Gastrocnemius medialis (tissue), 4 donors: ENCODE data around the gene BBOX1. TPM values are rescaled to one million over a fixed set of nuclear protein-coding genes. Genes with fewer than 3 reads are reported as not detected.

ENCODE experiments used
- ATAC-seq, 2 donors: fragments of 150-250 bp; one replicate each; pipeline ENCODE4 v1.9.1; 2016
- DNase-seq, 2 donors: peaks; one replicate each; pipeline ENCODE4 v3.0.0-alpha.2; 2019
- H3K27ac ChIP-seq, 4 donors: fragments of 200-600 bp; sonication (generic); 1 replicate in 1 of 4; 2 replicates in 3 of 4; pipeline ENCODE4 v1.5.1; 2016 to 2018; ENCODE audit warnings: mild to moderate bottlenecking in 2 of 4, moderate library complexity in 1 of 4
- H3K27me3 ChIP-seq, 3 donors: fragments of 200-600 bp; sonication (generic) in 2 of 3; 1 replicate in 1 of 3; 2 replicates in 2 of 3; pipeline versions ENCODE4 v1.5.1 to v1.6.0; 2016 to 2019; ENCODE audit warnings: mild to moderate bottlenecking in 1 of 3, moderate library complexity in 1 of 3
- H3K36me3 ChIP-seq, 2 donors: fragments of 200-600 bp; sonication (generic) in 1 of 2; one replicate each; pipeline ENCODE4 v1.5.1; 2017 to 2018
- H3K4me1 ChIP-seq, 2 donors: fragments of 200-600 bp; sonication (generic) in 1 of 2; one replicate each; pipeline ENCODE4 v1.5.1; 2016 to 2017; ENCODE audit warnings: mild to moderate bottlenecking in 2 of 2
- H3K4me3 ChIP-seq, 4 donors: fragments of 200-600 bp; sonication (generic) in 3 of 4; 1 replicate in 1 of 4; 2 replicates in 3 of 4; pipeline ENCODE4 v1.5.1; 2016 to 2019; ENCODE audit warnings: mild to moderate bottlenecking in 2 of 4
- H3K9me3 ChIP-seq, 3 donors: fragments of 200-600 bp; sonication (generic) in 2 of 3; 1 replicate in 1 of 3; 2 replicates in 2 of 3; pipeline ENCODE4 v1.5.1; 2016 to 2019
- POLR2A ChIP-seq, 2 donors: fragments of 450-650 bp; IDR thresholded peaks; one replicate each; pipeline ENCODE4 v1.6.1; 2017; ENCODE audit warnings: antibody characterized with exemption in 2 of 2, mild to moderate bottlenecking in 2 of 2, moderate library complexity in 2 of 2
- in situ Hi-C, 4 donors: fragments of 200-750 bp; cut with MboI; loops; one replicate each; pipeline versions ENCODE4 v1.15.0 to v1.8.0; 2017; ENCODE audit warnings: low sequenced_read_pairs in 4 of 4
- intact Hi-C: fragments of 100-400 bp; cut with DNase I; formaldehyde crosslinking; loops from one replicate; pipeline ENCODE4 v1.15.1; 2023; ENCODE audit warnings: low total_unique reads
- total RNA-seq, 4 donors: library from RNA; depleted of rRNA; stranded (reverse); fragments of >200 nt; gene quantifications; one replicate each; pipeline versions ENCODE4 v1.1.0 to v1.2.3, GENCODE V29; 2016
- TF ChIP-seq, protein P1 (sequence below), 5 experiments: fragments of 450-650 bp in 3 of 5; fragments of 200-600 bp in 2 of 5; sonication (generic) in 2 of 5; IDR thresholded peaks in 4 of 5; conservative IDR thresholded peaks in 1 of 5; 1 replicate in 4 of 5; 2 replicates in 1 of 5; pipeline ENCODE4 v1.5.1; 2016 to 2019; ENCODE audit warnings: antibody characterized with exemption in 5 of 5, mild to moderate bottlenecking in 3 of 5, moderate library complexity in 3 of 5

Gene BBOX1
- total RNA-seq, 4 donors from 2014 or later = 0.25 to 10.2 (median 0.65) TPM; not detected in 1

DNA sequence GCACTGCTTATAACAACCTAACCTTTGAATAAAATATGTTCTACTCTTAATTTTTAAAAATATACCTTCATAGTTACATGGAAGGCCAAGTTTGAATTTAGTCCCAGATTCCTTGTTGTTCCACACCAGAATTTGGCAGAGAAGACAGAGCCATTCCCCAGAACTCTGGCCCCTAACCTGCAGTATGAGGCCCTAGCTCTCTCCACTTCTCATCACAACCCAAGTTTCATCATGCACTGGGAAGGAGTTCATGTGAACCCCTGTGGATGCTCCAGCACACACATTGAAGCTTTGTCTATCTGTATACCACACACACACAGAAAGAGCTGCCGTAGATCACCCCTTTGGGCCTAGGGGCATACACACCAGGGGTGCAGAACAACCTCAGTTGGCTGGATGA is 10.6 kb upstream of the BBOX1 start:
- H3K27me3 ChIP-seq = no peaks in the 10 kb centered on the region
- no peak for TF ChIP-seq POLR2A (IDR thresholded peaks at IDR 0.05)
- TF ChIP-seq, protein P1, sequence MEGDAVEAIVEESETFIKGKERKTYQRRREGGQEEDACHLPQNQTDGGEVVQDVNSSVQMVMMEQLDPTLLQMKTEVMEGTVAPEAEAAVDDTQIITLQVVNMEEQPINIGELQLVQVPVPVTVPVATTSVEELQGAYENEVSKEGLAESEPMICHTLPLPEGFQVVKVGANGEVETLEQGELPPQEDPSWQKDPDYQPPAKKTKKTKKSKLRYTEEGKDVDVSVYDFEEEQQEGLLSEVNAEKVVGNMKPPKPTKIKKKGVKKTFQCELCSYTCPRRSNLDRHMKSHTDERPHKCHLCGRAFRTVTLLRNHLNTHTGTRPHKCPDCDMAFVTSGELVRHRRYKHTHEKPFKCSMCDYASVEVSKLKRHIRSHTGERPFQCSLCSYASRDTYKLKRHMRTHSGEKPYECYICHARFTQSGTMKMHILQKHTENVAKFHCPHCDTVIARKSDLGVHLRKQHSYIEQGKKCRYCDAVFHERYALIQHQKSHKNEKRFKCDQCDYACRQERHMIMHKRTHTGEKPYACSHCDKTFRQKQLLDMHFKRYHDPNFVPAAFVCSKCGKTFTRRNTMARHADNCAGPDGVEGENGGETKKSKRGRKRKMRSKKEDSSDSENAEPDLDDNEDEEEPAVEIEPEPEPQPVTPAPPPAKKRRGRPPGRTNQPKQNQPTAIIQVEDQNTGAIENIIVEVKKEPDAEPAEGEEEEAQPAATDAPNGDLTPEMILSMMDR (IDR thresholded peaks at IDR 0.05 in 4 of 5, conservative IDR thresholded peaks at IDR 0.05 in 1 of 5) = no peak

DNA sequence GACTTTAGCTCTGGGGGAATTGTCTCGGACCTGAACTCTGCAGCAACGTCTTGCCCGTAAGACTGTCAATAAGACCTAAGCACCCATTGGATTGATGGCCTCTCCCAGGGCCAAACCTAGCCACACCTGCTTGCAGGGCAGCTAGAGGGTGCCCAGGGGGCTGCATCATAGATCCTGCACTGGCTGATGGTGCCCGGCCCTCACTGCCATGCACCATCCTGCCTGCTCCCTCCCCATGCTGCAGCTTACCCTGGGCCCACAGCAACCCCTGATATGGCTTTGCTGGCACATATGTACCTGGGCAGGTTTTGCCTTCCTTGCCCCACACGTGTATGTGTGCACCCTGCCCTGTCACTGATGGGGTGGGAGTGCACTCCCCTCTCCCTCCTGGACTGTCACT is 8.9 kb upstream of the BBOX1 start:
- in situ Hi-C loops (no loop called here), intact Hi-C loops (no loop called here)
- DNase-seq (no peak), ATAC-seq (no peak)
- Histone ChIP-seq H3K27ac (no peak overlapping the region), H3K9me3 (peaks cover 0 to 5% (median 0%) of the 10 kb centered on the region in 3 donors), H3K4me1 (no peaks in the 10 kb centered on the region), H3K27me3 (no peaks in the 10 kb centered on the region), H3K4me3 (no peak overlapping the region), H3K36me3 (no peaks in the 10 kb centered on the region)
- no peak for TF ChIP-seq POLR2A (IDR thresholded peaks at IDR 0.05)
- TF ChIP-seq, protein P1 (IDR thresholded peaks at IDR 0.05 in 4 of 5, conservative IDR thresholded peaks at IDR 0.05 in 1 of 5) = no peak

More for the DNA sequence above, 10.6 kb upstream of the BBOX1 start:
- ATAC-seq (no peak), DNase-seq (no peak)
- Histone ChIP-seq H3K4me1 (no peaks in the 10 kb centered on the region), H3K27ac (no peak overlapping the region), H3K4me3 (no peak overlapping the region), H3K36me3 (no peaks in the 10 kb centered on the region), H3K9me3 (no peaks in the 10 kb centered on the region)
- in situ Hi-C loops = no loop called here
- intact Hi-C loops = no loop called here

DNA sequence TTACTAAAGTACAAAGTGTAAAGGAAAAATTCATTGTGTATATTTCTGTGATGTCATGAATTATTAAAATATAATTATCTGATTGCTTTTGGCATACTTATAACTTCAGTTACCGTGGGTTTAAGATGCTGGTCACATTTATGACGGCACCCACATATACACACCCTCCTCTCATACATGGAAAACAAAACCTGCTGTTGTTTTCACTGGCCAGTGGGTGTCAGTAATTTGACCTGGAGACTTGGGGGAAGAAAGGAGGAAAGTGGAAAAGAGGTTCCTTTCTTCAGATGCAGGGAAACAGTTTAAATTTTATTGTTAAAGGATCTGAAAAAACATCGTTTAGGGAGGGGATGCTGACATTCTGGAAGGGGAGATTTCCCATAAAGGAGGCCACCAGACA is 742 bp upstream of the BBOX1 start:
- DNase-seq = no peak
- ATAC-seq = no peak
- H3K36me3 ChIP-seq = no peaks in the 10 kb centered on the region
- TF ChIP-seq, protein P1 (IDR thresholded peaks at IDR 0.05 in 4 of 5, conservative IDR thresholded peaks at IDR 0.05 in 1 of 5) = no peak
- no peak for TF ChIP-seq POLR2A (IDR thresholded peaks at IDR 0.05)
- peaks cover 0 to 5% (median 0%) of the 10 kb centered on the region in 3 donors for H3K9me3 ChIP-seq
- peaks cover 0 to 9% of the 10 kb centered on the region in 2 donors for H3K4me1 ChIP-seq
- no peak overlapping the region for H3K27ac ChIP-seq
- in situ Hi-C loops (no loop called here), intact Hi-C loops (loop anchor here (5.0 kb wide), 1 partner anchor 48 kb away; the partner anchor contains the start of gene FIBIN)
- no peak overlapping the region for H3K4me3 ChIP-seq
- H3K27me3 ChIP-seq = no peaks in the 10 kb centered on the region

DNA sequence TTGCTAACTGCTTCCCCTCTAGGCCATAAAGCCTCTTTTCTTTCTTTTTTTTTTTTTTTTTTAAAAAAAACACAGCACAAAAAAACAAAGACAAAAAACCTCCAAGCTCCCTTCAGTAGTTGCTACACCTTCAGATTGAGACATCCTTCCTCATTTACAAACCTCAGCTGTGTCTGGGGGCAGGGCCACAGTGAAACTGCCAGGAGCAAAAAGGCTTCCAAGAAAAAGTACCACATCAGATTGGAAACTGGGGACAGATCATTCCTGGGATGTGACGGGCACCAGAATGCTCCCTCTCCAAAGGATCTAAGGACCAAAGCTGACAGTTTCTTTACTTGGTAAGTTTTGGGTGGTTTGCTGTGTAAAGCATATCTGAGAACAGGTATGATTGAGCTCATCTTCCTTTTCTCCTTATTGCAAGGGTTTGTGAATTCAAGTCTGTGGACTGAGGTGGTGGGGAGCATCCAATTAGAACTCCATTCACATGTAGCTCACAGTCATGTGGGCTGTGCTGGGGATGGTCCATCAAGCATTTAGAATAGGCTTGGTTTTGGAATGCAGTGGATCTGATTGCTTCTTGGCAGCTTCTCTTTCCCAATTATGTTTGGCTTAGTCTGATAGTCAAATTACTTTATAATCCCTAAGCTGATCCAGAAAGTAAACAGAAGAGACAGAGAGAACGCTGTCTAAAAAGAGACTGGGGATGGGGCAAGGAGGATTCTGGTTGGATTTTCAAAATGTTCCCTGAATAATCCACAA is 705 bp downstream of the BBOX1 start:
- Histone ChIP-seq H3K4me3 (no peak overlapping the region), H3K36me3 (no peaks in the 10 kb centered on the region), H3K27me3 (no peaks in the 10 kb centered on the region), H3K9me3 (peaks cover 0 to 4% (median 0%) of the 10 kb centered on the region in 3 donors), H3K27ac (no peak overlapping the region), H3K4me1 (peaks cover 0 to 9% of the 10 kb centered on the region in 2 donors)
- ATAC-seq = no peak
- in situ Hi-C loops (no loop called here), intact Hi-C loops (loop anchor here (5.0 kb wide), 1 partner anchor 49 kb away; the partner anchor contains the start of gene FIBIN)
- TF ChIP-seq, protein P1 (IDR thresholded peaks at IDR 0.05 in 4 of 5, conservative IDR thresholded peaks at IDR 0.05 in 1 of 5) = no peak
- no peak for TF ChIP-seq POLR2A (IDR thresholded peaks at IDR 0.05)
- DNase-seq = no peak
